B cell (primary cell): ENCODE measurements around the gene PARP3. TPM values are rescaled to one million over a fixed set of nuclear protein-coding genes. Genes with fewer than 3 reads are reported as not detected.

Source experiments
- ATAC-seq: fragments of 200-7000 bp; cut with Tn5 transposase; one replicate; pipeline ENCODE4 v1.10.0; 2021; ENCODE audit warnings: low read depth, mild to moderate bottlenecking, moderate number of reproducible peaks, moderate library complexity
- CTCF ChIA-PET: fragments of 350-600 bp; sonication (Branson Sonifier 250); formaldehyde crosslinking; loops from one replicate; lab custom pipeline; 2021; ENCODE audit warnings: antibody characterized with exemption, inconsistent platforms; lab: Charles Lee
- POLR2A ChIA-PET: fragments of 350-600 bp; sonication (Branson Sonifier 250); formaldehyde crosslinking; loops from one replicate; lab custom pipeline; 2021; ENCODE audit warnings: antibody characterized with exemption; lab: Charles Lee
- DNase-seq: peaks from one replicate; pipeline ENCODE4 v3.0.0; 2013
- H2AFZ ChIP-seq: 2 replicates; pipeline ENCODE4 v1.6.1; 2012; ENCODE audit warnings: mild to moderate bottlenecking, low read depth, low read length; ENCODE audit not compliant: insufficient read depth, poor library complexity, severe bottlenecking
- H3K27ac ChIP-seq, 2 donors: 1 replicate in 1 of 2; 2 replicates in 1 of 2; pipeline ENCODE4 v1.5.1; 2012 to 2013; ENCODE audit warnings: low read length in 2 of 2, mild to moderate bottlenecking in 2 of 2, moderate library complexity in 1 of 2
- H3K27me3 ChIP-seq, 4 experiments: fragments of 200-600 bp in 1 of 4; sonication (generic) in 1 of 4; replicated peaks in 1 of 4; 1 replicate in 2 of 4; 2 replicates in 2 of 4; pipeline versions ENCODE4 v1.6.1 to v1.7.0; 2013 to 2016; ENCODE audit warnings: low read length in 3 of 4, mild to moderate bottlenecking in 2 of 4, mixed read lengths in 1 of 4, moderate library complexity in 1 of 4; ENCODE audit not compliant: insufficient read depth in 4 of 4, control insufficient read depth in 3 of 4; ENCODE audit errors: control extremely low read depth in 1 of 4
- H3K36me3 ChIP-seq, 2 experiments: replicated peaks in 1 of 2; 1 replicate in 1 of 2; 2 replicates in 1 of 2; pipeline versions ENCODE4 v1.6.1 to v1.7.1; 2013; ENCODE audit warnings: low read length in 1 of 2; ENCODE audit not compliant: insufficient read depth in 2 of 2, control insufficient read depth in 1 of 2; ENCODE audit errors: control extremely low read depth in 1 of 2, extremely low read depth in 1 of 2
- H3K4me1 ChIP-seq, 2 donors: fragments of 200-600 bp in 1 of 2; sonication (generic) in 1 of 2; 1 replicate in 1 of 2; 2 replicates in 1 of 2; pipeline versions ENCODE4 v1.5.1 to v1.6.1; 2013 to 2017; ENCODE audit warnings: low read length in 2 of 2; ENCODE audit not compliant: control insufficient read depth in 2 of 2, insufficient read depth in 2 of 2
- H3K4me2 ChIP-seq: replicated peaks from 2 replicates; pipeline ENCODE3; 2012; ENCODE audit warnings: mild to moderate bottlenecking, low read depth, low read length; ENCODE audit not compliant: poor library complexity, severe bottlenecking
- H3K4me3 ChIP-seq, 5 experiments: fragments of 200-600 bp in 1 of 5; sonication (generic) in 1 of 5; 1 replicate in 3 of 5; 2 replicates in 2 of 5; pipeline versions ENCODE4 v1.5.1 to v1.7.0; 2011 to 2016; ENCODE audit warnings: low read length in 4 of 5, mild to moderate bottlenecking in 4 of 5, low read depth in 2 of 5, control low read depth in 1 of 5, moderate library complexity in 1 of 5; ENCODE audit not compliant: insufficient read depth in 1 of 5; ENCODE audit errors: control extremely low read depth in 1 of 5, extremely low read depth in 1 of 5
- H3K79me2 ChIP-seq: fragments of 200-600 bp; sonication (generic); one replicate; pipeline ENCODE4 v1.6.0; 2016; ENCODE audit warnings: low read length; ENCODE audit not compliant: control insufficient read depth, insufficient read depth
- H3K9ac ChIP-seq: fragments of 200-600 bp; sonication (generic); 2 replicates; pipeline ENCODE4 v1.6.1; 2017; ENCODE audit warnings: mild to moderate bottlenecking, low read length, moderate library complexity
- H3K9me3 ChIP-seq, 3 donors: one replicate each; pipeline versions ENCODE4 v1.6.1 to v1.7.1; 2013; ENCODE audit warnings: low read length in 2 of 3; ENCODE audit not compliant: control insufficient read depth in 2 of 3, insufficient read depth in 1 of 3; ENCODE audit errors: control extremely low read depth in 1 of 3
- H4K20me1 ChIP-seq: 2 replicates; pipeline ENCODE4 v1.6.0; 2012; ENCODE audit warnings: mild to moderate bottlenecking, low read length; ENCODE audit not compliant: insufficient read depth, control insufficient read depth, poor library complexity, severe bottlenecking
- H3K27ac Mint-ChIP-seq: one replicate; pipeline ENCODE4 v1.8.0; 2021; ENCODE audit warnings: mixed read lengths
- H3K27me3 Mint-ChIP-seq: one replicate; pipeline ENCODE4 v1.8.0; 2021; ENCODE audit warnings: mixed read lengths
- H3K4me1 Mint-ChIP-seq: one replicate; pipeline ENCODE4 v1.8.0; 2021; ENCODE audit warnings: mixed read lengths
- H3K4me3 Mint-ChIP-seq: one replicate; pipeline ENCODE4 v1.8.0; 2021; ENCODE audit warnings: mixed read lengths
- H3K9me3 Mint-ChIP-seq: one replicate; pipeline ENCODE4 v1.8.0; 2022; ENCODE audit warnings: mixed read lengths; ENCODE audit not compliant: insufficient read depth
- CTCF ChIP-seq: fragments of 200-600 bp; IDR thresholded peaks from one replicate; pipeline ENCODE4 v1.8.0; 2022; ENCODE audit warnings: antibody characterized with exemption, mild to moderate bottlenecking
- EZH2 ChIP-seq: IDR thresholded peaks from 2 replicates; pipeline ENCODE4 v1.6.1; 2012; ENCODE audit warnings: borderline replicate concordance, low read depth, mild to moderate bottlenecking, moderate library complexity, low read length; ENCODE audit not compliant: insufficient read depth, poor library complexity, severe bottlenecking
- WGBS: methylation state at CpG from one replicate; pipeline ENCODE4 v1.1.5; 2013; ENCODE audit warnings: missing lambda C conversion rate; ENCODE audit not compliant: insufficient coverage; 5-methylcytosine and 5-hydroxymethylcytosine counted together
- intact Hi-C: fragments of 100-400 bp; cut with micrococcal nuclease; formaldehyde crosslinking; loops from one replicate; pipeline ENCODE4 v1.10.0; 2022
- polyA plus RNA-seq: library from polyadenylated mRNA; depleted of rRNA; stranded (reverse); fragments of >200 nt; gene quantifications from 2 replicates; pipeline ENCODE4 v1.2.3, GENCODE V29; 2012
- total RNA-seq, 2 donors: library from RNA; stranded (reverse); fragments of 120-200 nt in 1 of 2; gene quantifications; 1 replicate in 1 of 2; 2 replicates in 1 of 2; pipeline versions ENCODE4 v1.2.3 to v1.2.4, GENCODE V29; 2013 to 2022

The PARP3 gene
- total and polyA plus RNA-seq, 2 donors (not counting 1 experiment from before 2014, with no cell fraction given), result 17.7 to 29.7 TPM

GRCh38 chr3:51940648-51941462, 1.3 kb upstream of the PARP3 start:
- no peak for TF ChIP-seq CTCF
- TF ChIP-seq EZH2, result no peak
- peak overlapping the region; percentile 36 to 90 (median 88) for H3K4me3 ChIP-seq
- H3K36me3 ChIP-seq, result peaks cover 0 to 37% of the 10 kb centered on the region in 2 experiments
- POLR2A ChIA-PET, result interaction anchor here (0.6 to 2.5 kb wide), 4 partner anchors 29 to 441 kb away, joined by 3 to 13 read pairs (median 8); partner anchors contain the start of genes ABHD14A, ABHD14B and RPL29
- ATAC-seq (no peak), DNase-seq (peak; percentile 17)
- Mint-ChIP-seq H3K4me3 (peak overlapping the region; percentile 95), H3K9me3 (no peaks in the 10 kb centered on the region), H3K4me1 (peaks cover 36% of the 10 kb centered on the region), H3K27ac (peak overlapping the region; percentile 61), H3K27me3 (no peaks in the 10 kb centered on the region)
- peak overlapping the region in 1 of 2 donors; percentile 74 for H3K27ac ChIP-seq
- peaks cover 21% of the 10 kb centered on the region for H3K79me2 ChIP-seq
- no peaks in the 10 kb centered on the region for H3K27me3 ChIP-seq
- H2AFZ ChIP-seq, result peak overlapping the region; percentile 83
- H3K9ac ChIP-seq, result peak overlapping the region; percentile 79
- intact Hi-C loops, result loop anchor here (5.0 kb wide), 2 partner anchors 259 to 554 kb away; partner anchors contain the start of gene MANF
- CTCF ChIA-PET, result interaction anchor here (0.7 to 3.4 kb wide), 8 partner anchors 11 to 181 kb away, joined by 3 to 45 read pairs (median 6); partner anchors contain the start of genes ABHD14A, ABHD14B, ACY1 and PCBP4
- H4K20me1 ChIP-seq, result no peaks in the 10 kb centered on the region
- 40% methylated on average over 10 of the region's 13 CpGs for WGBS
- peak overlapping the region; percentile 96 for H3K4me2 ChIP-seq
- H3K4me1 ChIP-seq, result peaks cover 22 to 26% of the 10 kb centered on the region in 2 donors
- H3K9me3 ChIP-seq, result no peaks in the 10 kb centered on the region
